ENCODE results near the gene ARSI.

The ARSI gene

DNA sequence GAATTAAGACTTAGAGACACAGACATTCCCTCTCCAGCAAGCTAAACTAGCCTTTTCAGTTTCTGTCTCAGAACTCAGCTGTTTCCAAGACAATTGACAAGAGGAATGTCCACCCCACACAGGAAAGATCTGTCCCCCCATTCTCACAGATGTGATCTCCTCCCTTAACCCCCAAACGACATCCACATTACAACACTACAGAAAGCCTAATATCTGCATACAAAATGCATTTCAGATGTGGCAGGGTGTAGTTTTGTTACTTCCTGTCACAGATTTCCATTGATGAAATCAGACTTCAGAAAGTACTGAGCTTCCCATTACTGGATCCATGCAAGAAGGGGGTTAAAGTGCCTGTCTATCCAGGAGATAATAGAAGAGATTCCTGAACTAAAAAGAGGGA is 2.9 kb upstream of the ARSI start:
- no peak for DNase-seq

DNA sequence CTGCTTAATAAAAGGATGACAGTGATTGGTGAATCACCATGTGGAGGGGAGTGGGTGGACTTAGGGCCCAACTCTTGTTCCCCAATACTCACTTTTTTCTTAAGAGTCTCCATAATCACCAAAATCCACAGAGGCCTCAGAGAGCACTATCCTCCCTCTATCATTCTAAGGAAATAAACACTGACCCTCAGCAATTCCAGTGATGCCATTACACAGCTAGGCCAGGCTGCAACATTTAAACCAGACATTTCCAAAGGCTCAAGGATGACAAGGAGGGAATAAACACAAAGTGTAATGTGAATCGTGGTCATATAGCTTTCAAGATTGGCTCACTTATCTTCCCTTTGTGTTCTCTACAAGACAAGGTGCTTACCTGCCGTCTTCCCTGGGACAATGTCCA is 2.4 kb upstream of the ARSI start:
- DNase-seq, result no peak

DNA sequence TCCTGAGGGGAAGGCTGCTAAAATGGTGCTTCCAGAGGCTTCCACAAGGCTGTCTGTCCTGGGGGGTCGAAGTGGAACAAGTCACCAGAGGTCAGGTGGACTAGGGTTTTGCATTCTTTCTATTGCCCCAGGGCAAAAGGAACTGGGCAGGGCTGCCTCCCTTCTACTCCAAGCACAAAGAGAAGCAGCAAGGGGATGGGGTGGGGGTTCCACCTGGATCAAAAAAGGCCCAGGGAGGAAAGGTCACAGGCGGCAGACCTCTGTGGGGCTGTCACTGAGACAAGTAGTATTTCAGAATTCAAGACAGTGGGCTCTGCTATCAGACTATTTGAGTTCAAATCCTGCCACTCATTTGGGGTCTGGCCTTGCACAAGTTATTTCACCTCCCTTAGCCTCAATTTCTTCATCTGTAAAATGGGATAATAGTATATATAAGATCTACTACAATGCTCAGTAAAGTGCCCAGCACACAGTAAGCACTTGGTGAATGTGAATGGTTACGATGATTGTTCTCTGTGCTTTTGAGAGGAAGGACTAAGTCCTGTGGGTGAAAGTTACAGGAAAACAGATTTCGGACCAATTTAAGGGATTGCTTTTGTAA is 1.9 kb upstream of the ARSI start:
- no peak for DNase-seq

GRCh38 chr5:150303660-150304386 is 1.1 kb upstream of the ARSI start:
- DNase-seq, result no peak

- no peak for DNase-seq
Measured at GRCh38 chr5:150303070-150303615, 438 bp upstream of the ARSI start.

- no peak for DNase-seq
Measured at GRCh38 chr5:150301901-150302300, 804 bp downstream of the ARSI start.

DNA sequence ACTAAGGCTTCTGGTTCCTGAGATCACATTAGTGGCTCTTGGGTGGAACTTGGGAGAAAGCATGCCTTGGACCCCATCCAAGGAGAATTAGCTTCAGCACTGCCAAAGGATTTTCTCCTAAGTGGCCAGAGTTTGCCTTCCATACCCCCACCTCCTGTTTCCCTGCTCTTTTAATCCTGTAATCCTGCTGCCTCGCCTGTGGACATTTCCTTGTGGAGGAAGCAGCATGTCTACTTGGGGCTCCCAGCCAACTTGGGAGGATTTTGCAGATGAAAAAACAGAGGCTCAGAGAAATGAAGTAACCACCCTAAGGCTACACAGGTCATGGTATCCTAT is 1.6 kb downstream of the ARSI start:
- DNase-seq, result no peak

DNA sequence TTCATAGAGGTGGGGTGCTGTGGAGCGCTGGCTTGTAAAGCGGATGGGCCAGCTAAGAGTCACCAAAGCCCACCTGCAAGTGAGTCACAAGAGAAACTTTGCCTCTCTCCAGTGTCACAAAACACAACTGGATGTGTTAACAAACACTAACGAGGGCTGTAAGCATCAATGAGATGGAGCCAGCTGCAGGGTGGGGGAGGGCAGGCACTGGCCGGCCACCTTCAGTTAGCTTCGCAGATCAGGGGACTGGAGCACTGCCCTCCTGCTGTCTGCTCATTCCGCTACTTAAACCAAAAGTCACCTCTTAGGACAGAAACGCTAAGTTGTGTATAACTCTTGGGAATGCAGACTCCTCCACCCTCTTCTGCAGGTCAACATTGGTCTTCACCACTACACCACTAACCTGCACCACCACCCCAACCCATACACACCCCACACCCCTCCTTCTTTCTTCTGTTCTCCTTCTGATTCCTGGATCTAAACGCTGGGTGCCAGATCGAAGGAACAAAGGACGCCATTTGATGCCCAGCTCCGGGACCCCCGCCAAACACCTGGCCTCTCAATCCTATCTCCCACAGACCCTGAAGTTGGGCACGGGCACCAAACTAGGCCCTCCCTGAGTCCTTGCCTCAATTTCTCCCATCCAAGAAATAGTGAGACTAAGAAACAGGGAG is 2.1 kb downstream of the ARSI start:
- DNase-seq, result no peak

- no peak for DNase-seq
Measured at GRCh38 chr5:150299571-150300327, 3.0 kb downstream of the ARSI start.

DNA sequence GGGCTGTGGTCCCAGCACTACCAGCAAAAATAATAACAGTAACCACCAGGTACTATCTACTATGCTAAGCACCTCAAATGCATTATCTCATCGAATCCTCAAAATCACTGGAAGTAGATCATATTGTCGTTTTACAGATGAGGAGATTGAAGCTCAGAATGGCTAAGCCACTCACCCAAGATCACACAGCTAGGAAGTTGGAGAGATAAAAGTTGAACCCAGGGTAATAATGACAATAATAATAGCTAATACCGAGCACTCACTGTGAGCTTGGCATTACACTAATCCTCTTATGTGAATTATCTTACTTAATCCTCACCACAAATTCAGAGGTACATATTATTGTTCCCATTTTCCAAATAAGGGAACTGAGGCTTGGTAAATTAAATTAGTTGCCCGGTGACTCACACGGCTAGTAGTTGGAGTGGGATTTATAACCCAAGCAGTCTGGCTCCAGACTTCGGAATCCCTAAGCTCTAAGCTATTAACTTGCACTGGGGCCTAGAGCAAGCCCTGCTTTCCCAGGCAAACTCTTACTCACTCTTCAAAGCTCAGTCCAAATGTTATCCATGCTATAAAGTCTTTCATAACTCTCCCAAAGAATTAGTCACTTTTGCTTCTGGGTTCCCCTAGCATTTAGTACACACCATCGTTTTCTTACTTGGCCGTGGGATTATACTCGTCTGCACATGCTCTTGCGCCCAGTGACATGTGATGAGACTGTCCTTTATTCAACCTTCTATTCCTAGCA is 3.8 kb downstream of the ARSI start:
- DNase-seq, result no peak

- no peak for DNase-seq
Measured at GRCh38 chr5:150297934-150298595, 4.6 kb downstream of the ARSI start.

GRCh38 chr5:150297236-150297890 is 5.3 kb downstream of the ARSI start:
- DNase-seq, result no peak

DNA sequence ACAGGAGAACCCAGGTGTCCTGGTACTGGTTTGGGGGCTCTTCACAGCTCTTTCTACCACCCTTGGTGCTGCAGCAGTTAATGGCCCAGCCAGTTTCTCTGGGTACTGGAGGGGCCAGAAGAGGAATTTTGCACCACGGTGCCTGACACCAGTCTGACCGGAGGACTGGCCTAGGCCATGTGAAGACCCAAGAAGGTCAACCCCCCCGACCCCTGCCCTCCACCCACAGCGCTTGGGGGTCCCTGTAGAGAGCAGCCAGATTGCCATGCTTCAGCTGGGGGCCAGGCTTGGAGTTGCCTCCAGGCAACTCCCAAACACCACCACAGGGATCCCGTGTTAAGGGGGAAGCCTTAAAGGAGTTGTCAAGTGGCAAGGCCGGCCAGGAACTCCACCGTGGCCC is 6.2 kb downstream of the ARSI start:
- DNase-seq, result no peak

GRCh38 chr5:150295741-150296486 is 6.8 kb downstream of the ARSI start:
- DNase-seq, result no peak

DNA sequence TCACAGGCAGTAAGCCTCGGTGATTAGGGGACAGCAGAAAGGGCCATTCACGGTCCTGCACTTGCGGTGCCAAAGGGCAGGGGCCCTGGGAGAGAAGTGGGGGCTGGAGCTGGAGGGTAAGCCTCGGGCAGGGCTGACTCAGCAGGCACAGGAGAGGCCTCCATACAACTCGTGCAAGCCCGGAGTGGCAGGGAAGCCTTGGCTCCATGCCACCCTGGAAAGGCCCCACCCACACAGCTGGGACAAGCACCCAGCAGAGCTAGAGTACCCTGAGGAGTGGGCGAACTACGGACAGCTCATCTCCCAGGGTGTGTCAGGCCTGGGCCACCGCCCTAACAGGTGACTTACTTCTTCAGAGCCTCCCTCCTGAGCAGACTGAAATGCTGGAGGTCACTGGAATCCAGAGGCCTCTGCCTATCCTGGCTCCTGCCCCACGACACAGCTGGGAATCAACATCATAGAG is 7.5 kb downstream of the ARSI start:
- DNase-seq, result no peak

- no peak for DNase-seq
Measured at GRCh38 chr5:150294551-150295071, 8.1 kb downstream of the ARSI start.

DNA sequence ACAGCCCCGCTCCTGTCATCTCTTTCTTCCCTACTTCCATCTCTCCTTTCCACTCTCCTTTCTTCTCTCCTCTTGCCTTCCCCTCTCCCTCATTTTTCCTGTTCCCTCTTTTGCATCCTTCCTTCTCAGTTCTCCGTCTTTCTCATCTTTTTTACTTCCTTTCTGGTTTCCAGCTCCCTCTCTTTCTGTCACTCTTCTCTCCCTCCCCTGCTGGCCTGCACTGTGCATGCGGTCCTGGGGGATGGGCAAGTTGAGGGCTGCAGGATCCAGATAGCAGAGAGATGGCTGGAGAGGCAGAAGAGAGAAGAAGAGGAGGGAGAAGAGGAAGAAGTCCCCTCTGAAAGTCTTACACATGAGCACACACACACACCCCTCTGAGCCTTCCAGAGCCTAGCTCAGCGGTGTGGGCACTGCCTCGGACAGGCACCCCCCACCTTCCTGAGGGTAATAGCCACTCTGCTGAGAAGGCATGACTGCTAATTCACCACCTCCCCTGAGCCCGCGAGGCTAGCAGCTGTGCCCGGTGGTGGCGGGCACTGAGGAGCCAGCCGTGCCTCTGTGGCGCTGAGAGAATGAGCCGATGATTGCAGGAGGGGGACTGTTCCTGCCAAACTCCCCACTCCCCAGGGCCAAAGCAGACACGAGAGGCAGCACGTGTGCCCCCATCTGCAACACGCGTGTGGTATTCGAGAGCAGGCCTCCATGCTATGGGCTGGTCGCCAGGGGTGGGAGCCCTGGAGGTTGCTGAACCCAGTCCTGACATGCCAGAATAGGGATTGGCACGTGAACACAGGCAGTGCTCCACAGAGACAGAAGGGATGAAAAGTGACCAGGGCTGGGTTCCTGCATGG is 9.4 kb downstream of the ARSI start:
- no peak for DNase-seq

- no peak for DNase-seq
Measured at GRCh38 chr5:150291388-150292385, 11.0 kb downstream of the ARSI start.
